GM19035 (cell line): Measurements from ENCODE around the gene AEN.

ENCODE experiments used
- ATAC-seq: cut with Tn5 transposase; IDR thresholded peaks from one replicate; pipeline ENCODE4 v1.9.1; 2021; ENCODE audit not compliant: unreplicated experiment

AEN gene

GRCh38 chr15:88663141-88663621 is 42.0 kb downstream of the AEN start:
- no peak for ATAC-seq

DNA sequence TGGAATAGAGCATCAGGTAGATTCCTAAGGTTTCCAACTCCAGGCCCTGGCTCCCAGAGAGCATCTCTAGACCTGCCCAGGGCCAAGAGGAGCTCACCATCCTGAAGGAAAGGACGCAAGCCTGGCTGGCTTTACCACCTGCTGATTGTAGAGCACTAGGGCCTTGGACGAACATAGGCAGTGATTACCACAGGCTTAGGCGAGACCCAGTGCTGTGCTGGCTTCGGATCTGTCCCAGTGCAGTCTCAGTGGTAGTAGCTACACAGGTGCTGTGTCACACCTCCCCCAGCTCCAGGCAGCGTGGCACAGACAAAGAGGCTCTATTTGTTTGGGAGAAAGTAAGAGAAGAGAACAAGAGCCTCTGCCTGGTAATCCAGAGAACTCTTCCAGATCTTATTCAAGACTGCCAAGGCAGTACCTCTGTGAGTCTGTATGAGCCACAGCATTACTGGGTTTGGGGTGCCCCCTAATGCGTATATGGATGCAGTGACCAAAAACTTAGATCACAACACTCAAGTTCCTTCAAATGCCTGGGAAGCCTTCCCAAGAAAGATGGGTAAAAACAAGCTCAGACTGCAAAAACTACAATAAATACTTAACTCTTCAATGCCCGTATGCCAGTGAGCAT is 43.1 kb downstream of the AEN start:
- ATAC-seq, result no peak

DNA sequence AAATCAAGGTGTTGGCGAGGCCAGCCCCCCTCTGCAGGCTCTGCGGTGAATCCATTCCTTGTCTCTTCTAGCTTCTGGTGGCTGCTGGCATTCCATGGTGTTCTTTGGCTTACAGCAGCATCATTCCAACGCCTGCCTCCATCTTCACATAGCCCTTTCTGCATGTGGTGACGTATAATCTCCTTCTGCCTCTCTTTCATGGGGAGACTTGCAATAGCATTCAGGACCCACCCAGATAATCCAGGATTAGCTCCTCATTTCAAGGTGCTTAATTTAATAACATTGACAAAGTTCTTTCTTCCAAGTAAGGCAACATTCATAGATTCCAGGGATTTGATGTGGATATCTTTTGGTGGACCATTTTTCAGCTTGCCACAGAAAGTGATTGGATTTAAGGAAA is 53.5 kb downstream of the AEN start:
- no peak for ATAC-seq

GRCh38 chr15:88678755-88679154 is 57.6 kb downstream of the AEN start:
- ATAC-seq, result no peak

DNA sequence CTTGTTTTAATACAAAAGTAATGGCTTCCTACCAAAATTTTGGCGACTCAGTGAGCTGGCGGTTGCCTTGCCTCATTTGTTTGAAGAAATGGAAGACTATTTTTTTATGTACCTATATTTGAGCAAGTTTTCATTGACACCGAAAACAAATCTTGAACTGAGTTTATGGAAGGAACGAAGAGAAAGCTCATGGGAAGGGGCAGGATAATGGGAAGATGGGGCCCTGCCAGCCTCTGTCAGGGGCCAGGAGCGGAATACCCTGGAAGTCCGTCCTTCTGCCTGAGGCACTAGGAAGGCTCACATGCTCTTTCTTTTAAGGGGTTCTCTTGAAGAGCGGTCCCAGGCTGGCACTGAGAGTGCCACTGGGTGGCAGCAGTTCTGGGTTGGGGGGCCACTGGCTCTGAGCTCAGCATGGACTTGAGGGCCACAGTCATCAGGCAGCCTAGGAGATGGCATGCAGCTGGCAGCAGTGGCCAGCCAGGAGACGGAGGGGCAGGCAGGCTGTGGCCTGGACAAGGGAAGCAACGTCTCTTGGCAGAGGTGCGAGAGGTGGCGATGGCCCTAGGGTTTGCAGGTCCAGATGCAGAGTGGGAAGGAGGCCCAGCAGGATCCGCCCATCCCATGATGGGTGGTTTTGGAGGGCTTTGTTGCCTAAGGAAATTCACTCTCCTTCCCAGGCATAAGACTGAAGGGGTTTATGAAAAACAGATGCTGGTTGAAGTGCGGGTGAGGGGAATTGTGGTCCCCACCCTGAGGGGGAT is 59.3 kb downstream of the AEN start:
- ATAC-seq, result no peak

- no peak for ATAC-seq
These were observed 60.6 kb downstream of the AEN start for GRCh38 chr15:88681610-88682221.
